GM13976 (cell line): ENCODE measurements around the gene MID1.

Experiments
- DNase-seq: peaks from one replicate; pipeline ENCODE4 v3.0.0; 2012; ENCODE audit warnings: low spot score
- CTCF ChIP-seq: IDR thresholded peaks from 2 replicates; pipeline ENCODE4 v1.5.1; 2012; ENCODE audit warnings: borderline replicate concordance, mild to moderate bottlenecking; ENCODE audit not compliant: insufficient read depth; ENCODE audit errors: extremely low read depth, missing control alignments, control extremely low read depth
- in situ Hi-C: fragments of 300-500 bp; cut with MboI; formaldehyde crosslinking; loops from one replicate; pipeline ENCODE4 v1.12.0; 2022; ENCODE audit warnings: low sequenced_read_pairs, mixed read lengths, inconsistent platforms; ENCODE audit not compliant: unreplicated experiment

MID1 gene

DNA sequence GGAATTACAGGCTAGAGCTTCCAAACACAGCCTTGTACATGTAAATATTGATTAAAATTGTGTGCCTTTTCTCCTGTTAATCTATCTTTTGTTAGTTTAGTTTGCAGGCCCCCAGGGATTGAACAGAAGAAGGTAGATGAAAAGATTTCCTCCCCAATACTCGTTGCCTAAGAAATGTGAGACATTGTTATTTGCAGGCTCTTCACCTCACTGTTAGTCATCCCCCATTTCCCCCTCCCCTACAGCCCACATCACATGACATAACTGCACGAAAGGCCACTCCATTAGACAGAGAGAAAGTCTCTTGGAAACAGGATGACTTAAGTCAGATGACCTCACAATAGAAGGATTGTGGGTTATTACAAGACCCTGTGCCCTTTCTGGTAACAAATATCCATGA lies 13.3 kb upstream of the MID1 start:
- TF ChIP-seq CTCF, result no peak
- no peak for DNase-seq
- in situ Hi-C loops, result no loop called here

- in situ Hi-C loops, result no loop called here
- DNase-seq, result no peak
- no peak for TF ChIP-seq CTCF
Observed at GRCh38 chrX:10631416-10632145, 11.2 kb upstream of the MID1 start.

GRCh38 chrX:10630320-10630719 lies 9.9 kb upstream of the MID1 start:
- DNase-seq, result no peak
- in situ Hi-C loops, result no loop called here
- TF ChIP-seq CTCF, result no peak

DNA sequence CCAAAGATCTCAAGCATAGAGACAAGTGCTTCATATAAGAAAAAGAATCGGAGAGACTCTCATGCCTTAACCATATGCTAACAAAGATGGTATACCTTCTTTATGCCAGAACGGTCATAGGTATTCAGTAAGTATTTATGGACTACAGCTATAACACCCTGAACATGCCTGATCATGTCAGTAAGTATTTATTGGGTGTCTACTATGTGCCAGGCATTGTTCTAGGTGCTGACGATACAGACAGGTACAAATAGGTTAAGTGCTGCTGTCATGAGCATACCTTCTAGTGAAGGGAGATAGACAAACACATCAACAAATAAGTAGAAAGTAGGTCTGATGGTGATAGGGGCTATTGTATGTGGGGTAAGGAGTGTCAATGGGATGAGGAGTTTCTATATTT lies 9.5 kb upstream of the MID1 start:
- in situ Hi-C loops, result no loop called here
- DNase-seq, result no peak
- no peak for TF ChIP-seq CTCF

DNA sequence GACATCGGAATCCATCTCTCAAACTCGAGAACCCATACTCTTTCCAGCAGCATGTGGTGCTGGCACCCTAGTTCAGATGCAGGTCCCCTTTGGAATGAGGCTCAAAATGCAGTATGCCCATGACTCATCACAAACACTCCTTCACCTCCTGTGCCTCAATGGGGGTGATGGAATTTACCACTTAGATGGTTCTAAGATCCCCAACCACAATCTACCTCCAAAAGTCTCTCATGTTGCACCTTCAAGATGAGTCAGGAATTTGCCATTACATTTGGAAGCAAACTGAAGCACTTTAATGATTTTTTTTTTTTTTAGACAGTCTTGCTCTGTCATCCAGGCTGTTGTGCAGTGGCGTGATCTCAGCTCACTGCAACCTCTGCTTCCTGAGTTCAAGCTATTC lies 8.5 kb upstream of the MID1 start:
- in situ Hi-C loops, result no loop called here
- TF ChIP-seq CTCF, result no peak

DNA sequence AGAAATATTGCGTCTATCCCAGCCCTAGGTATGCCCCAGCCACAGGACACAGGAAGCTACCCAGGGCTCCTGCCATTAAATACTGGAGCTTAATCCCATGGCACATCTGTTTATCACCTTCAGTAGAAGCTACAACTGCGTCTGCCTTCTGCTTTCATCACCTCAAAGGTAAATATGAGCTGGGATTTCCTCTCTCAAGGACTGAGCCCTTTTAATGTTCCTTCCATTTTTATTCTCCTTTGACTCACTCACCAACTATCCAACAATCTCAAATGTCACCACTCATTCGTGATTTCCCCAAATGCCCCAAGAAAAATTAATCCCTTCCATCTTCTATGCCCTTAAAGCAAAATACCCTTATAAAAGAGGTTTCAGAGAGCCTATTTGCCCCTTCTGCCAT lies 1.8 kb upstream of the MID1 start:
- in situ Hi-C loops, result no loop called here
- no peak for DNase-seq
- TF ChIP-seq CTCF, result no peak

More for the DNA sequence above, 8.5 kb upstream of the MID1 start:
- no peak for DNase-seq
